AG09319 (cell line): Measurements from ENCODE around the gene CXCR5.

Source experiments
- DNase-seq: peaks from one replicate; pipeline ENCODE4 v3.0.0-alpha.2; 2010; ENCODE audit warnings: low read depth; ENCODE audit errors: extremely low read depth
- CTCF ChIP-seq: IDR thresholded peaks from 2 replicates; pipeline ENCODE4 v1.5.1; 2011; ENCODE audit warnings: low read depth, mild to moderate bottlenecking, inconsistent platforms, low read length, moderate library complexity

CXCR5 gene

DNA sequence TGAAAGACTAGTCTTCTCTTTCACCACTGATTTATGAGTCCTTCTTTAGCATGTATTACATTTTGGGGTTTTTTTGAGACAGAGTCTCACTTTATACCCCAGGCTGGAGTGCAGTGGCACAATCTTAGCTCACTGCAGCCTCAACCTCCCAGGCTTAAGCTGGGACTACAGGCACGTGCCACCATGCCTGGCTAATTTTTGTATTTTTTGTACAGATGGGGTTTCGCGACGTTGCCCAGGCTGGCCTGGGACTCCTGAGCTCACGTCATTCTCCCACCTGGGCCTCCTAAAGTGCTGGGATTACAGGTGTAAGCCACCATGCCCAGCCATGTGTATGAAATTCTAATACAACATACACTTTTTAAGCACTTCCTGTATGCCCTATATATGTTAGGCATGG, 26.3 kb upstream of the CXCR5 start:
- TF ChIP-seq CTCF = no peak

DNA sequence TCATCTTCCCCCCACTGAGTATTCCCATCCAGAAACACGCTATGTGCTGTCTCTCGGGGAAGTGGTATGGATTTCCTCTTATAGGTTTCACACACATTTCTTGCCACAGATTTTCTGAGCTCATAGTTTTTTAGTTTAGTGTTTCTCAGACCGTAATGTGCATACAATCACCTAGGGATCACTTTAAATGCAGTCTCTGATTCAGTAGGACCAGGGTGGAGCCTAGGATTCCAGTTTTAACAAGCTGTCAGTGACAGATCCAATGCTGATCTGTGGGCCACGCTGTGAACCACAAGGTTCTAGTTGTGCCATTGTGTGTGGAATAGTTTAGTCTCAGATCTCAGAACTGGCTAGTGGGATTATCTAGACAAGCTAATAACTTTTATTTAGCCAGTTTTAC, 23.7 kb upstream of the CXCR5 start:
- no peak for DNase-seq
- TF ChIP-seq CTCF = no peak

More for the DNA sequence above, 26.3 kb upstream of the CXCR5 start:
- DNase-seq = no peak

DNA sequence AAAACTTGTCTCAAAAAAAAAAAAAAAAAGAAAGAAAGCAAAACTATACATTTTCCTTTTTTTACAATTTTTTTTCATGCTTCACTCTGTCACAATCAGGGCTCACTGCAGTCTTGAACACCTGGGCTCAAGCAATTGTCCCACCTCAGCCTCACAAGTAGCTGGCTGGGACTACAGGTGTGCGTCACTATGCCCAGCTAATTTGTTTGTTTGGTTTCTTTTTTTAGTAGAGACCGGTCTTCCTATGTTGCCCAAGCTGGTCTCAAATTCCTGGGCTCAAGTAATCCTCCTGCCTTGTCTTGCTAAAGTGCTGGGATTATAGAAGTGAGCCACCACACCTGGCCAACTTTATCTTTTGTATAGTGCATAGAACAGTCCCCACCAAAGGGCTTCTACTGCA, 15.0 kb upstream of the CXCR5 start:
- no peak for DNase-seq
- TF ChIP-seq CTCF = no peak

DNA sequence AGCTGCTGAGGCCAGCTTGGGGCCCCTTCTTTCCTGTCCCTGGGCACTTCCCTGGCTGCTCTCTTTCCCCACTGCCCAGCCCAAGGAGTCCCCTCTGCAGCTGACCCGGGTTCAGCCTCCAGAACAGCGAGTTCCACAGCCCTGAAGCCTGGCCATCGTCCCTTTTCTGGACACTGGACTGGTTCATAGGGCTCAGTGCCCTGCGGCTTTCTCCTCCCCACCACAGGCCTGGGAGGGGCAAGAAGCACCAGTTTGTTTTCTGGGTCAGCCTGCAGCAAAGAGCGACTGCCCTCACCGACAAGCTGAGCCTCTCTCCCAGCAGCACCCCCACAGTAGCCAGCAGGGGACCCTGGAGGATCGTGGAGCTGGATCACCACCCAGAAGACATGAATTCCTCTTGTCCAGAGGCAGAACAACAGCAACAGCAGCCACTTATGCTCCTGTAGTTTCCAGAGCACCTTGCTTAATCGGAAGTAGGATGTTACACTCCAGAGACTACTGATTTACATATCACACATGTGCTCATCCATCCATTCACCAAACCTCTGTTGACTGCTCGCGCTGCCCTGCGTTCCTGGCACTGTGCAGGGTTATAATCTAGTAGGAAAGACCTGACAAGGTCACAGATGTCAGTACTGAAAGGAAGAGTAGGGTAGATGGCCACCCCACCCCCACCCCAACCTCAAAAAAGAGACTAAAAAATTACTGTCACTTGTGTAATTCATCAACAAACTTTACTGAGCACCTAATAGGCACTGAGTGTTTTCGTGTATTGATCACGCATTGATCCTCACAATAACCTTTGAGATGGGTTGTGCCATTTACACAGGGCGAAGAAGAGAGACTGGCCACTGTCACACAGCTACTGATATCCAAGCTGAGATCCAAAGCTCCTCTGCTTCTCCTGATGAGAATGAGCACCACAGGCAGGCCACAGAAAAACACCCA, 13.0 kb upstream of the CXCR5 start:
- no peak for DNase-seq

DNA sequence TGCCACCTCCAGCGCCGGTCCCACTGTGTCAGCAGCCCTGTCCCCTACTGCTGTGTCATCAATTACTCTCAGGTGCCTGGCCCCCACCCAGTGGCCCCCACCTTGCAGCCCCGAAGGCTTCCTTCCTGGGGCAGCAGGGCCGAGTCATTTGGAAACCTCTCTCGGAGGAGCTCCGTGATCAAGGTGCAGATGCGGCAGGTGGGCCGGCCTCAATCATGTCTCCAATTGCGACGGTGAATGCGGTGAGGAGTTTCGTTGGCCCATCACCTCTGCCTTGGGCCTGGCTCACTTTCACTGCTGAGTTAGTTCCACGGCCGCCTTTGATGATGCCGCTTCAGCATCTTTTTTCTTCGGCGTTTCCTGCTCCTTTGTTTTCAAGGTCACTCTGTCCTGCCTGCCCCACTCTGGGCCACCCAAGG, 11.3 kb upstream of the CXCR5 start:
- no peak for TF ChIP-seq CTCF
- DNase-seq = no peak

More for the DNA sequence above, 13.0 kb upstream of the CXCR5 start:
- peak; percentile 34 for TF ChIP-seq CTCF

DNA sequence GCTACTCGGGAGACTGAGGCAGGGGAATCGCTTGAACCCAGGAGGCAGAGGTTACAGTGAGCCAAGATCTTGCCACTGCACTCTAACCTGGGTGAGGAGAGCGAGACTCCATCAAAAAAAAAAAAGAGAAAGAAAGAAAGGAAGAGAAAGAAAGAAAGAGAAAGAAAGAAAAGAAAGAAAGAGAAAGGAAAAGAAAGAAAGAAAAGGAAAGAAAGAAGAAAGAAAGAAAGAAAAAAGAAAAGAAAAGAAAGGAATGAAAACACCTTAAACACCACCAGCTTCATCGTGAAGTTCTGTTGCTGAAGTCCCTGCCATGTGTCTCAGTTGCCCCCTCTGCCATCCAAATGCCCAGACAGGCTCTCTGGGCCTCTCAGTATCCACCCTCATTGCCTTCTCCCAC, 9.9 kb upstream of the CXCR5 start:
- no peak for DNase-seq
- no peak for TF ChIP-seq CTCF

GRCh38 chr11:118876286-118876685, 7.4 kb upstream of the CXCR5 start:
- DNase-seq = no peak
- no peak for TF ChIP-seq CTCF
